ENCODE data around the gene MAPKAPK2.
"Not testable (repeated sequence)": the region's sequence is repeated elsewhere in the genome, so short reads cannot be mapped to it uniquely, and the experiment has no call there.

The MAPKAPK2 gene

GRCh38 chr1:206684478-206685333 lies at the start of gene MAPKAPK2:
MAPKAPK2 (plus strand) TSS chr1:206684905; CDS start chr1:206685230, 325 bp downstream.
- H3K27ac ChIP-seq = peak within 1 kb of the TSS; percentile 79
- H3K4me3 ChIP-seq (ENCODE audit: low read depth, low read length) = peak within 1 kb of the TSS; percentile 89
- H3K27me3 ChIP-seq (ENCODE audit: insufficient read depth, low read depth, severe bottlenecking) = no peaks in the 10 kb centered on the region
- DNase-seq = peak; percentile 93
- H3K36me3 ChIP-seq = peaks cover 25% of the 10 kb centered on the region
- H3K9me3 ChIP-seq (ENCODE audit: severe bottlenecking) = no peaks in the 10 kb centered on the region
- no peak for TF ChIP-seq CTCF (IDR thresholded peaks at IDR 0.05; ENCODE audit: low read depth, low read length)

GRCh38 chr1:206635080-206635977 lies 49.4 kb upstream of the MAPKAPK2 start, which contains the start of gene DYRK3:
DYRK3 (plus strand) TSS chr1:206635536; CDS start chr1:206635704, 168 bp downstream.
- peak; percentile 100 for DNase-seq
- no peaks in the 10 kb centered on the region for H3K9me3 ChIP-seq (ENCODE audit: severe bottlenecking)
- H3K36me3 ChIP-seq = peaks cover 29% of the 10 kb centered on the region
- peak within 1 kb of the TSS; percentile 92 for H3K4me3 ChIP-seq (ENCODE audit: low read depth, low read length)
- no peaks in the 10 kb centered on the region for H3K27me3 ChIP-seq (ENCODE audit: insufficient read depth, low read depth, severe bottlenecking)
- peak within 1 kb of the TSS; percentile 77 for H3K27ac ChIP-seq
- peak; percentile 47 for TF ChIP-seq CTCF (IDR thresholded peaks at IDR 0.05; ENCODE audit: low read depth, low read length)

DNA sequence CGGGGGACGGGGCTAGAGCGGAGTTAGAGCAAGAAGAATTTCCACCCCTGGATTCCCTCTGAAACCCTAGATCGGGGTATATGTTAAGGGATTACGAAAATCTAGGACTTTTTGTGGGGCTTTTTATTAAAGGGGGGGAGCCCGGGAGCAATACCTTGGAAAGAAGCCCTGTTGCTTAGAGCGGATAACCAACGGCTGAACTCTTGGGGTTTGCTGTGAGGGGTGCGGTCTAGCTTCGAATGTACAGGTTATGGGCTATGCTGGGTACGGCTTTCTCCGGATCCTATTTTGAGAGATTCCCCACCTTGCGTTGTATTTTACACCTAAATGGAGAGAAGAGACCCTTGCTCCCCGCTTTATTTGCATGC lies 48.7 kb upstream of the MAPKAPK2 start:
- peaks cover 36% of the 10 kb centered on the region for H3K36me3 ChIP-seq
- no peaks in the 10 kb centered on the region for H3K9me3 ChIP-seq (ENCODE audit: severe bottlenecking)
- H3K27ac ChIP-seq = peak overlapping the region; percentile 77
- TF ChIP-seq CTCF (IDR thresholded peaks at IDR 0.05; ENCODE audit: low read depth, low read length) = no peak
- no peaks in the 10 kb centered on the region for H3K27me3 ChIP-seq (ENCODE audit: insufficient read depth, low read depth, severe bottlenecking)
- no peak for DNase-seq
- H3K4me3 ChIP-seq (ENCODE audit: low read depth, low read length) = peak overlapping the region; percentile 92

DNA sequence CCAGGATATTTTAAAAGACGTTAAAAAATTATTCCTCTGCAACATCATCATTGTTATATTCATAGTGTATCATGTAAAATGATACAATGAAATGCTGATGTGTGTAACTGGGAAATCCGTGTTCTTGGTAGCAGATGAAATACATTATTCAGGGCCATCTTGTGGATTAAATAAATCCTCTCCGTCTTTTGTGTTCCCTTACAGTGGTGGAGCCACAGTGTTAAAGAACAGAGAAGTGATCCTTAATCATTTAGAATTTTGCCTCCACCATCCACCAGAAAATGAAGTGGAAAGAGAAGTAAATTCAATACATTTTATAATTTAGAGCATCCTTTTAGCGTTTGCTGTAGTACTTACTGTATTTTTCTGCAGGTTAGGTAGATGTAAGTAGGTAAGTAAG lies 48.0 kb upstream of the MAPKAPK2 start:
- H3K4me3 ChIP-seq (ENCODE audit: low read depth, low read length) = peak overlapping the region; percentile 92
- H3K9me3 ChIP-seq (ENCODE audit: severe bottlenecking) = no peaks in the 10 kb centered on the region
- H3K27ac ChIP-seq = peak overlapping the region; percentile 77
- no peak for TF ChIP-seq CTCF (IDR thresholded peaks at IDR 0.05; ENCODE audit: low read depth, low read length)
- peaks cover 43% of the 10 kb centered on the region for H3K36me3 ChIP-seq
- no peak for DNase-seq
- no peaks in the 10 kb centered on the region for H3K27me3 ChIP-seq (ENCODE audit: insufficient read depth, low read depth, severe bottlenecking)

GRCh38 chr1:206637605-206638004 lies 47.1 kb upstream of the MAPKAPK2 start:
- Histone ChIP-seq H3K27ac (peak overlapping the region; percentile 77), H3K4me3 (ENCODE audit: low read depth, low read length) (peak overlapping the region; percentile 92), H3K27me3 (ENCODE audit: insufficient read depth, low read depth, severe bottlenecking) (no peaks in the 10 kb centered on the region), H3K36me3 (peaks cover 52% of the 10 kb centered on the region), H3K9me3 (ENCODE audit: severe bottlenecking) (no peaks in the 10 kb centered on the region)
- no peak for TF ChIP-seq CTCF (IDR thresholded peaks at IDR 0.05; ENCODE audit: low read depth, low read length)
- DNase-seq = no peak

GRCh38 chr1:206642074-206642473 lies 42.6 kb upstream of the MAPKAPK2 start:
- H3K27me3 ChIP-seq (ENCODE audit: insufficient read depth, low read depth, severe bottlenecking); H3K4me3 ChIP-seq (ENCODE audit: low read depth, low read length); H3K27ac ChIP-seq; H3K9me3 ChIP-seq (ENCODE audit: severe bottlenecking); DNase-seq: not testable (repeated sequence)
- H3K36me3 ChIP-seq = peaks cover 88% of the 10 kb centered on the region
